ENCODE results near the gene UBA1. TPM values are rescaled to one million over a fixed set of nuclear protein-coding genes. Genes with fewer than 3 reads are reported as not detected.

The UBA1 gene
- total RNA-seq: 229 and 235 TPM in 2 replicates

DNA sequence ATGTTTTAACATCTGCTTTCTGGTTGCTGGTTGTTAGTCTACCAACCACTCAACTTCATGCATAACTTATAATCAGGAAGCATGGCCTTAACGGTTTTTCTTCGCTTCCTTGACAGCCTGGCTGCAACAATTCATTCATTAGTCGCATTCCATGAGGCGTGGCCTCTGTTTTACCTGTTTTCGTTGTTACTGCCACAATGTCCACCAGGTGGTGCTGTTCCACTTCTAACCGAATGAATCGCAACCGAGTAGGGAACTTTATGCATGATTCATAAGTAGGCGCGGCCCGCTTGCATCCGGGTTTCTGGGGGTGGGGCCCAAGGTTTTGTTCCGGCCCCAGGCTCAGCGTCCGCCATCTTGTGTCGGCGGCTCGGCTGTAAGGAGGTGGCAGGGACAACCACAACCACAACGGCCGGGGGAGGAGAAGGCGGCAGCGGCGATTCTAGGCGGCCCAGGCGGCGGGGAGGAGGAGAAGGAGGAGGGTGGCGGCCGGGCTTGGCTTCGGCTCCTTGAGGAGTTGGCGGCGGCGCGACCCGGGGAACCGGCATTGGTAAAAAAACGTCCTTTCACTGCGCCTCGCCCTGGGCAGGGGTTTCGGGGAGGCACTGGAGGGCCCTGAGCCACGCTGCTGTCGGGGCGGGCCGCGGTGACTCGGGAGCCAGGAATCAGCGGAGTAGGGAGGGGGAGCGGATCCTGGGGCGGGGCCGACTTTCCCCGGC, at the start of gene UBA1:
Gene UBA1 (plus strand): TSS at position 355 of the 719 bp plus-strand sequence. CDS start 4,974 bp downstream, outside the sequence.
- intact Hi-C loops (cut with micrococcal nuclease): loop anchor here (1.0 to 5.0 kb wide), 10 partner anchors 25 to 559 kb away; partner anchors contain the start of genes CDK16, ELK1, USP11 and UXT
- POLR2A ChIA-PET: interaction anchor here (0.7 to 1.3 kb wide), 8 partner anchors 24 to 457 kb away, joined by 3 to 10 read pairs (median 4); partner anchors contain the start of genes NDUFB11 and RBM10

DNA sequence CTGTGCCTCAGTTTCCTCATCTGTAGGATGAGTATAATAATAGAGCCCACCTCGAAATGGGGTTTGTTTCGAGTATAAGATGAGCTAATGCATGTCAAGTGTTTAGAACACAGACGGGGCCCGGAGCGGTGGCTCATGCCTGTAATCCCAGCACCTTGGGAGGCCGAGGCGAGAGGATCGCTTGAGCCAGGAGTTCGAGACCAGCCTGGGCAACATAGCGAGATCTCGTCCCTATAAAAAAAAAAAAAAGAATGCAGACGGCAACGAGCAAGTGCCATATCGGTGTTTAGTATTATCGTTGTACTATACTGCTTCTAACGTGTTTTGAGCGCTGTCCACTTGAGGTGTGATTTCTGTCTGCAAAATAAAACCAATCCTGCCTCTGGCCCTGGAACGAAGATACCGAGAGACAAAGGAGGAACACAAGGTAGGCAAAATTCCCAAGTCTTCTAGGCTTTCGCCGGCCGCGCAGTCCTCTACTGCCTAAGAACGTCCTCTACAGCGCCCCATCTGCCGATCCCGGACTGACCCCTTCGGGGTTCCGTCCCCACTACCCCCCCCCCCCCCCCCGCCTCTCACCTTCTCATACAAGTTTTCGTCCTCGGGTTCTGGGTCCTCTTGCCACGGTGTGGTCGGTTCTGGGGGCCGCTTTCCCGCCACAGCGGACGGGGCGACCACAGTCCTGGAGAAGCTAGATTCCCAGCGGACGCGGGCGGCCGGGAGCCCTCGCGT, 49.6 kb upstream of the UBA1 start:
- Mint-ChIP-seq H3K4me3 (peak overlapping the region; percentile 96), H3K27ac (peak overlapping the region; percentile 97), H3K36me3 (ENCODE audit: low read depth) (peaks cover 33% of the 10 kb centered on the region), H3K27me3 (no peaks in the 10 kb centered on the region), H3K9me3 (no peaks in the 10 kb centered on the region), H3K4me1 (peaks cover 30% of the 10 kb centered on the region)
- ChIA-PET POLR2A (interaction anchor here (0.6 to 2.4 kb wide), 15 partner anchors 9 to 1325 kb away, joined by 3 to 34 read pairs (median 6); partner anchors contain the start of genes CDK16, JADE3, RP2 and USP11), CTCF (interaction anchor here (0.6 to 1.2 kb wide), 3 partner anchors 15 to 47 kb away, joined by 3 to 4 read pairs (median 3); no protein-coding TSS in a partner anchor)
- ATAC-seq (ENCODE audit: low read depth) (peak; percentile 2), DNase-seq (no peak)
- intact Hi-C loops (cut with micrococcal nuclease): loop anchor here (2.0 kb wide), 2 partner anchors 223 to 507 kb away; partner anchors contain the start of gene ELK1
- TF ChIP-seq, protein P1, sequence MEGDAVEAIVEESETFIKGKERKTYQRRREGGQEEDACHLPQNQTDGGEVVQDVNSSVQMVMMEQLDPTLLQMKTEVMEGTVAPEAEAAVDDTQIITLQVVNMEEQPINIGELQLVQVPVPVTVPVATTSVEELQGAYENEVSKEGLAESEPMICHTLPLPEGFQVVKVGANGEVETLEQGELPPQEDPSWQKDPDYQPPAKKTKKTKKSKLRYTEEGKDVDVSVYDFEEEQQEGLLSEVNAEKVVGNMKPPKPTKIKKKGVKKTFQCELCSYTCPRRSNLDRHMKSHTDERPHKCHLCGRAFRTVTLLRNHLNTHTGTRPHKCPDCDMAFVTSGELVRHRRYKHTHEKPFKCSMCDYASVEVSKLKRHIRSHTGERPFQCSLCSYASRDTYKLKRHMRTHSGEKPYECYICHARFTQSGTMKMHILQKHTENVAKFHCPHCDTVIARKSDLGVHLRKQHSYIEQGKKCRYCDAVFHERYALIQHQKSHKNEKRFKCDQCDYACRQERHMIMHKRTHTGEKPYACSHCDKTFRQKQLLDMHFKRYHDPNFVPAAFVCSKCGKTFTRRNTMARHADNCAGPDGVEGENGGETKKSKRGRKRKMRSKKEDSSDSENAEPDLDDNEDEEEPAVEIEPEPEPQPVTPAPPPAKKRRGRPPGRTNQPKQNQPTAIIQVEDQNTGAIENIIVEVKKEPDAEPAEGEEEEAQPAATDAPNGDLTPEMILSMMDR (IDR thresholded peaks at IDR 0.05): no peak

More for the DNA sequence above, at the start of gene UBA1:
- peaks cover 22% of the 10 kb centered on the region for H3K36me3 Mint-ChIP-seq (ENCODE audit: low read depth)
- DNase-seq: peak; percentile 72
- no peaks in the 10 kb centered on the region for H3K9me3 Mint-ChIP-seq
- peak; percentile 71 for ATAC-seq (ENCODE audit: low read depth)
- no peaks in the 10 kb centered on the region for H3K27me3 Mint-ChIP-seq
- CTCF ChIA-PET: interaction anchor here (1.0 to 2.9 kb wide), 4 partner anchors 191 to 330 kb away, joined by 3 to 12 read pairs (median 5); no protein-coding TSS in a partner anchor
- peak within 1 kb of the TSS; percentile 96 for H3K27ac Mint-ChIP-seq
- H3K4me1 Mint-ChIP-seq: peaks cover 58% of the 10 kb centered on the region
- peak within 1 kb of the TSS; percentile 95 for H3K4me3 Mint-ChIP-seq
- TF ChIP-seq, protein P1 (IDR thresholded peaks at IDR 0.05): no peak

DNA sequence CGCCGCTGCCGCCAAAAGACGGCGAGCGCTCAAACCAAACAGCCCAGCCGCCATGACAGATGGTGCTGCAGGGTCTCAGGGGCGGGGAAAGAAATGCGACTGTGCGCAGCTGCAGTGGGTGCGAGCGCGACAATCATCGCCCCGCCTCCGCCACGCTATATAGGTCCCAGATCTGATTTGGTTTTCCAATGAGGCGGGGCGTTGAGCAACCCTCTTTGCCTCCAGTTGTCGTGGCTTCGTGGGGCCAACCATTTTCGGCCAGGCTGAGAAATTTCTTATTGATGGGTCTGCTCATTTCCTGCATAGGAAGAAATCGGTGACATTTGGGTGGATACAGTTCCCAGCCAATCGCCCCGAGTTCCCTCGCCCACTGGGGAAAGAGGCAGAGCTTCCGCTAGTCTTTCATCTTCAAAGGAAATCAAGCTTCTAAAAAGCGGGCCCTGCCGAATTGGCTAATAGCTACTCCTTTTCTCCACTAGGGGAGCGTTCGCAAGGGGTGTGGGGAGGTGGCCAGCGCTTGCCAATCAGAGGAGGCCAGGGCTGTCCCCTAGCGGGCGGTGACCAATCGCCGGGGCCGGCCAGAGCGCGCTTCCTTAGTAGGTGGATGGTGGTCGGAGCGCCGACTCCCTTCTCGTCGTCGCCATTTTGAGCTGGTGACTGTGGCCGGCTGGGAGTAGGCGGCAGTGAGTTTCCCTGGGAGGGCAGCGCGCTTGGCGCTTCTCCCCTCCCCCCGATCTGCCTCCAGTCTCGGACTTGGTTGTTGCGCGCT, 48.8 kb upstream of the UBA1 start, which contains the start of the genes NDUFB11 and RBM10:
Gene NDUFB11 (minus strand): TSS at position 77 of the 769 bp plus-strand sequence. CDS start 23 bp downstream, at position 54.
Gene RBM10 (plus strand): TSS at position 596 of the 769 bp plus-strand sequence. CDS start 2,261 bp downstream, outside the sequence.
- intact Hi-C loops (cut with micrococcal nuclease): loop anchor here (1.0 to 2.0 kb wide), 7 partner anchors 16 to 506 kb away; partner anchors contain the start of genes ARAF, CDK16, ELK1 and USP11
- Mint-ChIP-seq H3K36me3 (ENCODE audit: low read depth) (peaks cover 29% of the 10 kb centered on the region), H3K27ac (peak within 1 kb of the TSS; percentile 97), H3K9me3 (no peaks in the 10 kb centered on the region), H3K27me3 (no peaks in the 10 kb centered on the region), H3K4me1 (peaks cover 30% of the 10 kb centered on the region), H3K4me3 (peak within 1 kb of the TSS; percentile 96)
- DNase-seq (peak; percentile 73), ATAC-seq (ENCODE audit: low read depth) (peak; percentile 90)
- ChIA-PET CTCF (interaction anchor here (0.6 to 1.2 kb wide), 5 partner anchors 9 to 246 kb away, joined by 3 to 4 read pairs (median 3); no protein-coding TSS in a partner anchor), POLR2A (interaction anchor here (0.6 to 2.4 kb wide), 18 partner anchors 8 to 1857 kb away, joined by 3 to 34 read pairs (median 4); partner anchors contain the start of genes CDK16, ELK1, GRIPAP1 and JADE3)
- TF ChIP-seq, protein P1 (IDR thresholded peaks at IDR 0.05): no peak

DNA sequence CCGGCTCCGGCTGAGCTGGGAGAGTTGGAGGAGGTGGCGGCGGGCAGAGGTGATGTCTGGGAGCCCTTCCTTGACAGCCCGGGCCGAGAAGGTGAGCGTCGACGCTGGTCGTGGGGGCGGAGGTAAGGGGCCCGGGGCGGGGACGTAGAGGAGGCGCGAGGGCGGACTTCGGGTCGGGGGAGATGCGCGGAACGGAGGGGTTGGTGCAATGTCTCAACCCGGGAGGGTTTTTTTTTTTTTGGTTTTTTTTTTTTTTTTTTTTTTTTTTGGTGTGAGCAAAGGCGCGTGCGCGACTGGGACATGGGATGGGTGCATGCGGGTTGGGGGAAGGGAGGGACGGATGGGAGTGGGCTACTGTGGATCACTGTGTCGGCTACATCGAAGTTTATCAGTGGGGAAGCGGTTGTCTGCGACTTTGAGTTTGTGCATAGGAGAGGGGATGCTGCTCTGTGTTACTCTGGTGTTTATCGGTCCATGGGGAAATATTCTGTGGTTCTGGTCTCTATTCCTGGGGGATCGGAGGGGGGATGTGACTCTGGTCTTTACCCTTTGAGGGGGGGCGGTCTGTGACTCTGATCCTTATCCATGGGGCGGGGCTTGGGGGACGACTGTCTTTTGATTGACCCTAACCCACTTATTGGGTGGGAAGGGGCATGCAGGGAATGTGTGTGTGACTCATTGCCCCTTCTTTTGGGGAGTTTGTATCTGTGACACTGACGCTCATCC, 48.1 kb upstream of the UBA1 start:
- ChIA-PET POLR2A (interaction anchor here (0.6 to 2.4 kb wide), 17 partner anchors 7 to 1857 kb away, joined by 3 to 34 read pairs (median 4); partner anchors contain the start of genes CDK16, ELK1, GRIPAP1 and JADE3), CTCF (interaction anchor here (0.8 to 1.2 kb wide), 3 partner anchors 10 to 245 kb away, joined by 3 read pairs; no protein-coding TSS in a partner anchor)
- Mint-ChIP-seq H3K4me1 (peaks cover 30% of the 10 kb centered on the region), H3K36me3 (ENCODE audit: low read depth) (peaks cover 31% of the 10 kb centered on the region), H3K4me3 (peak overlapping the region; percentile 96), H3K27ac (peak overlapping the region; percentile 97), H3K9me3 (no peaks in the 10 kb centered on the region), H3K27me3 (no peaks in the 10 kb centered on the region)
- DNase-seq (no peak), ATAC-seq (ENCODE audit: low read depth) (peak; percentile 23)
- TF ChIP-seq, protein P1 (IDR thresholded peaks at IDR 0.05): no peak
- intact Hi-C loops (cut with micrococcal nuclease): loop anchor here (1.0 to 2.0 kb wide), 7 partner anchors 16 to 505 kb away; partner anchors contain the start of genes ARAF, CDK16, ELK1 and USP11

All from activated B cell treated with CpG ODN at 0.5 μM for 24 hours (primary cell).